BJ (cell line): Measurements from ENCODE around the gene PCDH15. TPM values are rescaled to one million over a fixed set of nuclear protein-coding genes. Genes with fewer than 3 reads are reported as not detected.

Experiments
- CTCF ChIA-PET: fragments of 350-600 bp; formaldehyde crosslinking; extraction: SDS; loops from one replicate; lab custom pipeline; 2021; ENCODE audit warnings: antibody characterized with exemption, inconsistent platforms; lab: Yijun Ruan, JAX
- POLR2A ChIA-PET: fragments of 300-600 bp; sonication (Branson Sonifier 250); formaldehyde crosslinking; extraction: SDS; loops from one replicate; lab custom pipeline; 2021; ENCODE audit warnings: antibody characterized with exemption; lab: Charles Lee
- DNase-seq: peaks from one replicate; pipeline ENCODE4 v3.0.0-alpha.2; 2011; ENCODE audit warnings: low read depth
- H3K27me3 ChIP-seq: 2 replicates; pipeline ENCODE4 v1.6.0; 2011; ENCODE audit warnings: low read length; ENCODE audit not compliant: control insufficient read depth, insufficient read depth
- H3K36me3 ChIP-seq: 2 replicates; pipeline ENCODE4 v1.5.1; 2011; ENCODE audit warnings: low read length; ENCODE audit not compliant: control insufficient read depth, insufficient read depth
- H3K4me3 ChIP-seq: 2 replicates; pipeline ENCODE4 v1.5.1; 2011; ENCODE audit warnings: low read depth, mild to moderate bottlenecking, control low read depth, low read length
- CTCF ChIP-seq: IDR thresholded peaks from 2 replicates; pipeline ENCODE4 v1.5.1; 2011; ENCODE audit warnings: low read depth, mild to moderate bottlenecking, control low read depth, inconsistent platforms, low read length, moderate library complexity; ENCODE audit not compliant: insufficient read depth
- polyA minus RNA-seq: library from RNA; depleted of rRNA, polyadenylated mRNA; stranded (reverse); fragments of >200 nt; gene quantifications from 2 replicates; pipeline ENCODE4 v1.2.3, GENCODE V29; 2011; rRNA and poly(A)+ RNA removed
- polyA plus RNA-seq: library from polyadenylated mRNA; depleted of rRNA; stranded (reverse); fragments of >200 nt; gene quantifications from 2 replicates; pipeline ENCODE4 v1.2.3, GENCODE V29; 2011; rRNA removed

PCDH15 gene
- polyA plus RNA-seq, result not detected in 2 replicates
- polyA minus RNA-seq, result not detected in 2 replicates

GRCh38 chr10:54800741-54801421, at the start of gene PCDH15:
Gene PCDH15, minus strand, starts transcription at chr10:54801231. Its CDS starts 136,969 bp downstream, at chr10:54664262.
- CTCF ChIA-PET, result no interaction called here
- no peak within 1 kb of the TSS for H3K4me3 ChIP-seq

GRCh38 chr10:54843932-54844331, 42.9 kb upstream of the PCDH15 start:
- no peak for TF ChIP-seq CTCF
- DNase-seq, result no peak
- H3K36me3 ChIP-seq, result no peaks in the 10 kb centered on the region
- no peaks in the 10 kb centered on the region for H3K27me3 ChIP-seq
- H3K4me3 ChIP-seq, result no peak overlapping the region
- ChIA-PET POLR2A (no interaction called here), CTCF (no interaction called here)

More at GRCh38 chr10:54800741-54801421, at the start of gene PCDH15:
- POLR2A ChIA-PET, result no interaction called here
- Histone ChIP-seq H3K36me3 (no peaks in the 10 kb centered on the region), H3K27me3 (no peaks in the 10 kb centered on the region)
- no peak for DNase-seq
- no peak for TF ChIP-seq CTCF

- H3K27me3 ChIP-seq, result no peaks in the 10 kb centered on the region
- H3K4me3 ChIP-seq, result no peak overlapping the region
- H3K36me3 ChIP-seq, result no peaks in the 10 kb centered on the region
- POLR2A ChIA-PET, result no interaction called here
- CTCF ChIA-PET, result no interaction called here
- TF ChIP-seq CTCF, result no peak
- DNase-seq, result no peak
Measured at GRCh38 chr10:54843085-54843646, 42.1 kb upstream of the PCDH15 start.

GRCh38 chr10:54837479-54837878, 36.4 kb upstream of the PCDH15 start:
- DNase-seq, result no peak
- H3K36me3 ChIP-seq, result no peaks in the 10 kb centered on the region
- CTCF ChIA-PET, result no interaction called here
- POLR2A ChIA-PET, result no interaction called here
- H3K27me3 ChIP-seq, result no peaks in the 10 kb centered on the region
- TF ChIP-seq CTCF, result no peak
- H3K4me3 ChIP-seq, result no peak overlapping the region

GRCh38 chr10:54833029-54833428, 32.0 kb upstream of the PCDH15 start:
- DNase-seq, result no peak
- Histone ChIP-seq H3K36me3 (no peaks in the 10 kb centered on the region), H3K4me3 (no peak overlapping the region), H3K27me3 (no peaks in the 10 kb centered on the region)
- no peak for TF ChIP-seq CTCF
- CTCF ChIA-PET, result no interaction called here
- POLR2A ChIA-PET, result no interaction called here
